GM12878 (cell line): ENCODE measurements around the gene DNAJC22. TPM values are rescaled to one million over a fixed set of nuclear protein-coding genes. Genes with fewer than 3 reads are reported as not detected.

Experiments
- ATAC-seq: fragments of 200-7000 bp; cut with Tn5 transposase; 3 replicates; pipeline ENCODE4 v1.9.1; 2020; ENCODE audit warnings: mild to moderate bottlenecking, moderate library complexity
- BruUV-seq: library from RNA; stranded (reverse); fragments of 400-500 nt; replicated peaks from 2 replicates; lab custom pipeline; 2021; lab: Mats Ljungman, UMichigan
- CTCF ChIA-PET: fragments of 300-600 bp; sonication (Branson Sonifier 250); formaldehyde crosslinking; extraction: SDS; loops from one replicate; lab custom pipeline; 2021; ENCODE audit warnings: inconsistent platforms; lab: Yijun Ruan, JAX
- POLR2A ChIA-PET: fragments of 350-600 bp; formaldehyde crosslinking; extraction: SDS; loops from one replicate; lab custom pipeline; 2021; ENCODE audit warnings: inconsistent platforms; lab: Charles Lee
- RAD21 ChIA-PET: fragments of 300-600 bp; sonication (Branson Sonifier 250); formaldehyde crosslinking; loops from one replicate; lab custom pipeline; 2023; ENCODE audit warnings: antibody characterized with exemption; ENCODE audit not compliant: unreplicated experiment; lab: Charles Lee
- SMC1A ChIA-PET: fragments of 300-600 bp; sonication (Branson Sonifier 250); formaldehyde crosslinking; loops from one replicate; lab custom pipeline; 2023; ENCODE audit not compliant: unreplicated experiment, uncharacterized antibody; lab: Charles Lee
- DNase-seq: peaks from one replicate; pipeline ENCODE4 v3.0.0-alpha.2; 2011; ENCODE audit warnings: low read depth, low spot score
- FAIRE-seq: peaks from 3 replicates; lab custom pipeline; 2011; peaks lifted over from hg19 to GRCh38; lab: Jason Lieb, UNC
- H2AFZ ChIP-seq: 2 replicates; pipeline ENCODE4 v1.6.0; 2011; ENCODE audit warnings: low read depth, low read length, control low read depth; ENCODE audit not compliant: control insufficient read depth
- H3K27ac ChIP-seq: 2 replicates; pipeline ENCODE4 v1.5.1; 2011; ENCODE audit warnings: control low read depth; ENCODE audit not compliant: control insufficient read depth, insufficient read depth
- H3K27me3 ChIP-seq, 2 experiments: replicated peaks in 1 of 2; 2 replicates each; pipeline versions ENCODE4 v1.6.0 to v1.6.1; 2011; ENCODE audit warnings: low read length in 1 of 2; ENCODE audit not compliant: control insufficient read depth in 2 of 2, insufficient read depth in 2 of 2
- H3K36me3 ChIP-seq, 2 experiments: 2 replicates each; pipeline ENCODE4 v1.5.1; 2011; ENCODE audit warnings: low read length in 1 of 2; ENCODE audit not compliant: control insufficient read depth in 2 of 2, insufficient read depth in 2 of 2
- H3K4me1 ChIP-seq: 2 replicates; pipeline ENCODE4 v1.6.1; 2011; ENCODE audit warnings: mild to moderate bottlenecking, low read length, moderate library complexity, mixed read lengths; ENCODE audit not compliant: control insufficient read depth, insufficient read depth
- H3K4me2 ChIP-seq: 2 replicates; pipeline ENCODE4 v1.6.0; 2011; ENCODE audit warnings: control low read depth; ENCODE audit not compliant: control insufficient read depth, insufficient read depth
- H3K4me3 ChIP-seq: fragments of 200-600 bp; sonication (generic); 2 replicates; pipeline ENCODE4 v1.5.1; 2016
- H3K79me2 ChIP-seq: 2 replicates; pipeline ENCODE4 v1.6.0; 2011; ENCODE audit warnings: low read length; ENCODE audit not compliant: control insufficient read depth, insufficient read depth
- H3K9ac ChIP-seq: 2 replicates; pipeline ENCODE4 v1.8.0; 2011; ENCODE audit warnings: low read length, control low read depth, mixed read lengths; ENCODE audit not compliant: control insufficient read depth, insufficient read depth
- H3K9me3 ChIP-seq: replicated peaks from 3 replicates; pipeline ENCODE4 v1.5.1; 2011; ENCODE audit warnings: mild to moderate bottlenecking, low read length; ENCODE audit not compliant: control insufficient read depth, insufficient read depth
- H4K20me1 ChIP-seq: 2 replicates; pipeline ENCODE4 v1.6.0; 2011; ENCODE audit not compliant: control insufficient read depth, insufficient read depth
- ATF2 ChIP-seq: IDR thresholded peaks from 2 replicates; pipeline ENCODE4 v1.6.1; 2012; ENCODE audit warnings: low read length, inconsistent platforms
- BHLHE40 ChIP-seq, 2 experiments: fragments of 450-650 bp in 1 of 2; IDR thresholded peaks; 2 replicates each; pipeline ENCODE4 v1.6.1; 2011 to 2017; ENCODE audit warnings: low read depth in 2 of 2, borderline replicate concordance in 1 of 2, improper control_type of control experiment in 1 of 2, low read length in 1 of 2, mild to moderate bottlenecking in 1 of 2
- IRF3 ChIP-seq: fragments of 450-650 bp; IDR thresholded peaks from 2 replicates; pipeline ENCODE4 v1.6.1; 2014; ENCODE audit warnings: mild to moderate bottlenecking
- JUND ChIP-seq: IDR thresholded peaks from 2 replicates; pipeline ENCODE4 v1.6.1; 2012; ENCODE audit warnings: low read depth, mild to moderate bottlenecking, low read length, improper control_type of control experiment, moderate library complexity
- MAX ChIP-seq: IDR thresholded peaks from 2 replicates; pipeline ENCODE4 v1.6.1; 2012; ENCODE audit warnings: low read depth, low read length, improper control_type of control experiment
- MXI1 ChIP-seq: fragments of 150-350 bp; IDR thresholded peaks from 2 replicates; pipeline ENCODE4 v1.6.1; 2011; ENCODE audit warnings: low read depth, mild to moderate bottlenecking, inconsistent platforms, low read length, improper control_type of control experiment
- SMC3 ChIP-seq: IDR thresholded peaks from 2 replicates; pipeline ENCODE4 v1.6.1; 2011; ENCODE audit warnings: low read length, improper control_type of control experiment, borderline replicate concordance
- TCF12 ChIP-seq: IDR thresholded peaks from 2 replicates; pipeline ENCODE4 v1.6.1; 2011; ENCODE audit warnings: low read depth, mild to moderate bottlenecking, low read length
- ZBED1 ChIP-seq: IDR thresholded peaks from 2 replicates; pipeline ENCODE4 v1.6.1; 2016; ENCODE audit warnings: borderline replicate concordance
- WGBS: methylation state at CpG from one replicate; pipeline ENCODE4 v1.1.6; 2016; ENCODE audit warnings: low lambda C conversion rate; ENCODE audit not compliant: insufficient replicate concordance, insufficient coverage; ENCODE audit errors: missing lambda C conversion rate; 5-methylcytosine and 5-hydroxymethylcytosine counted together
- in situ Hi-C: fragments of 300-500 bp; cut with MboI; formaldehyde crosslinking; loops from 9 replicates; pipeline ENCODE4 v1.14.3; 2018; ENCODE audit warnings: mixed read lengths
- intact Hi-C: fragments of 100-400 bp; cut with micrococcal nuclease; formaldehyde crosslinking; loops from one replicate; pipeline ENCODE4 v1.14.2; 2022; ENCODE audit not compliant: unreplicated experiment
- polyA plus RNA-seq, 11 experiments: library from polyadenylated mRNA; depleted of rRNA in 4 of 11; unstranded in 6 of 11; stranded (reverse) in 5 of 11; fragments of >200 nt; fragmentation: Nextera tagmentation in 4 of 11; fragmentation: Illumina TruSeq in 1 of 11; extraction: Ambion mirVana in 4 of 11; extraction: Trizol in 1 of 11; gene quantifications; 1 replicate in 1 of 11; 2 replicates in 10 of 11; pipeline versions ENCODE4 v1.2.1 to v1.2.3, GENCODE V29; 2011 to 2016; ENCODE audit warnings: inconsistent platforms in 2 of 11, missing spikeins in 2 of 11, low read depth in 1 of 11
- total RNA-seq, 4 experiments: library from RNA; depleted of rRNA in 3 of 4; stranded (reverse); fragments of >200 nt in 3 of 4; fragmentation: Illumina TruSeq in 1 of 4; extraction: Trizol in 1 of 4; gene quantifications; 2 replicates each; pipeline versions ENCODE4 v1.2.1 to v1.2.3, GENCODE V29; 2013 to 2021

The DNAJC22 gene
- total and polyA plus RNA-seq, 10 of the 15 experiments (the other 5 are each of a cell fraction or from before 2014, with no cell fraction given), result 0.06 to 0.61 (median 0.13) TPM; not detected in 3

- H3K4me3 ChIP-seq, result no peak overlapping the region
- no peaks in the 10 kb centered on the region for H4K20me1 ChIP-seq
- ChIA-PET SMC1A (interaction anchor here (3.1 to 25.7 kb wide), 2 partner anchors 7 to 149 kb away, joined by 16 to 740 read pairs; no protein-coding TSS in a partner anchor), RAD21 (interaction anchor here (0.9 to 1.0 kb wide), 2 partner anchors 42 to 64 kb away, joined by 3 to 4 read pairs; partner anchors contain the start of gene TROAP), CTCF (interaction anchor here (0.7 to 18.7 kb wide), 7 partner anchors 8 to 149 kb away, joined by 3 to 712 read pairs (median 5); partner anchors contain the start of gene DNAJC22), POLR2A (no interaction called here)
- no peak overlapping the region for H2AFZ ChIP-seq
- BruUV-seq, result no TSS peak
- in situ Hi-C loops, result loop anchor here (5.0 kb wide), 1 partner anchor 152 kb away; no protein-coding TSS in a partner anchor
- H3K27ac ChIP-seq, result no peak overlapping the region
- DNase-seq (no peak), FAIRE-seq (no peak), ATAC-seq (no peak)
- no peaks in the 10 kb centered on the region for H3K27me3 ChIP-seq
- intact Hi-C loops, result loop anchor here (5.0 kb wide), 1 partner anchor 342 kb away; the partner anchor contains the start of gene FMNL3
- H3K9ac ChIP-seq, result no peak overlapping the region
- no peaks in the 10 kb centered on the region; the same call in 1 of the 2 replicates for H3K4me1 ChIP-seq
- TF ChIP-seq JUND (no peak), SMC3 (no peak), IRF3 (no peak), MAX (no peak), ZBED1 (no peak), ATF2 (no peak), TCF12 (no peak), BHLHE40 (IDR thresholded peaks at IDR 0.05; ENCODE audit: borderline replicate concordance in 1 of 2, low read depth in 2 of 2, low read length in 1 of 2) (no peak), MXI1 (no peak)
- WGBS, result 100% methylated on average over 1 of the region's 1 CpG
- H3K36me3 ChIP-seq, result no peaks in the 10 kb centered on the region
- no peak overlapping the region for H3K4me2 ChIP-seq
- peaks cover 42% of the 10 kb centered on the region for H3K79me2 ChIP-seq
- no peaks in the 10 kb centered on the region for H3K9me3 ChIP-seq
These were observed 18.3 kb downstream of the DNAJC22 start for GRCh38 chr12:49364989-49365388.
